K562 (cell line): ENCODE results near the gene HAX1. TPM values are rescaled to one million over a fixed set of nuclear protein-coding genes. Genes with fewer than 3 reads are reported as not detected.

Experiments
- ATAC-seq: fragments of 200-7000 bp; cut with Tn5 transposase; 3 replicates; pipeline ENCODE4 v1.9.1; 2020; ENCODE audit warnings: moderate library complexity
- BruUV-seq: library from RNA; stranded (reverse); fragments of 400-500 nt; replicated peaks from 2 replicates; lab custom pipeline; 2021; lab: Mats Ljungman, UMichigan
- CTCF ChIA-PET: fragments of 300-600 bp; formaldehyde crosslinking; extraction: SDS; loops from one replicate; lab custom pipeline; 2021; ENCODE audit warnings: low intra/inter-chr PET ratio; lab: Yijun Ruan, JAX
- POLR2A ChIA-PET: fragments of 300-600, 350-650 bp; sonication (Branson Sonifier 250); formaldehyde crosslinking; extraction: SDS; loops from one replicate; lab custom pipeline; 2021; ENCODE audit warnings: antibody characterized with exemption, inconsistent platforms; lab: Yijun Ruan, JAX
- DNase-seq, 4 experiments: peaks; one replicate each; pipeline versions ENCODE4 v3.0.0 to v3.0.0-alpha.2; 2011 to 2018; ENCODE audit warnings: low spot score in 3 of 4, mixed read lengths in 3 of 4; ENCODE audit errors: extremely low read depth in 1 of 4
- FAIRE-seq: peaks from 2 replicates; lab custom pipeline; 2011; peaks lifted over from hg19 to GRCh38; lab: Jason Lieb, UNC
- H2AFZ ChIP-seq: 2 replicates; pipeline ENCODE4 v1.6.0; 2011; ENCODE audit warnings: low read depth, low read length, control low read depth, inconsistent platforms
- H3K27ac ChIP-seq: fragments of 200-600 bp; 3 replicates; pipeline ENCODE4 v1.8.0; 2011; ENCODE audit warnings: low read depth, mild to moderate bottlenecking, control low read depth, inconsistent platforms, low read length, moderate library complexity, mixed read lengths; ENCODE audit errors: extremely low read depth
- H3K27me3 ChIP-seq, 2 experiments: fragments of 300-600 bp in 1 of 2; 2 replicates in 1 of 2; 3 replicates in 1 of 2; pipeline versions ENCODE4 v1.6.0 to v1.8.0; 2011; ENCODE audit warnings: inconsistent platforms in 2 of 2, low read length in 2 of 2, mild to moderate bottlenecking in 1 of 2, mixed read lengths in 1 of 2, moderate library complexity in 1 of 2; ENCODE audit not compliant: control insufficient read depth in 2 of 2, insufficient read depth in 2 of 2
- H3K36me3 ChIP-seq: fragments of 300-600 bp; 3 replicates; pipeline ENCODE4 v1.8.0; 2011; ENCODE audit warnings: mild to moderate bottlenecking, low read length, inconsistent platforms; ENCODE audit not compliant: control insufficient read depth, insufficient read depth
- H3K4me1 ChIP-seq, 2 experiments: fragments of 200-600 bp in 1 of 2; replicated peaks in 1 of 2; 2 replicates in 1 of 2; 3 replicates in 1 of 2; pipeline versions ENCODE4 v1.5.1 to v1.8.0; 2011; ENCODE audit warnings: inconsistent platforms in 2 of 2, low read length in 2 of 2, mild to moderate bottlenecking in 1 of 2, mixed read lengths in 1 of 2, moderate library complexity in 1 of 2; ENCODE audit not compliant: control insufficient read depth in 2 of 2, insufficient read depth in 2 of 2
- H3K4me2 ChIP-seq: 2 replicates; pipeline ENCODE4 v1.6.1; 2011; ENCODE audit warnings: low read length, control low read depth, inconsistent platforms, mixed read lengths; ENCODE audit not compliant: insufficient read depth
- H3K4me3 ChIP-seq: fragments of 200-600 bp; sonication (generic), shearing (Covaris generic); 2 replicates; pipeline ENCODE4 v1.5.1; 2016; ENCODE audit warnings: control low read depth, inconsistent platforms
- H3K79me2 ChIP-seq: fragments of 200-600 bp; 3 replicates; pipeline ENCODE4 v1.8.0; 2011; ENCODE audit warnings: low read length, inconsistent platforms; ENCODE audit not compliant: control insufficient read depth, insufficient read depth
- H3K9ac ChIP-seq, 2 experiments: 2 replicates each; pipeline versions ENCODE4 v1.6.0 to v1.6.1; 2011; ENCODE audit warnings: low read depth in 2 of 2, low read length in 2 of 2, control low read depth in 1 of 2, inconsistent platforms in 1 of 2, mild to moderate bottlenecking in 1 of 2, mixed read lengths in 1 of 2; ENCODE audit not compliant: insufficient read depth in 1 of 2
- H3K9me1 ChIP-seq: one replicate; pipeline ENCODE4 v1.6.0; 2011; ENCODE audit warnings: inconsistent platforms, mild to moderate bottlenecking, low read length, moderate library complexity; ENCODE audit not compliant: control insufficient read depth, insufficient read depth
- H3K9me3 ChIP-seq: replicated peaks from 2 replicates; pipeline ENCODE4 v1.5.1; 2011; ENCODE audit warnings: low read depth, low read length, inconsistent platforms; ENCODE audit not compliant: control insufficient read depth, insufficient read depth
- H4K20me1 ChIP-seq: replicated peaks from 2 replicates; pipeline ENCODE4 v1.6.1; 2011; ENCODE audit warnings: low read length, inconsistent platforms, mixed read lengths; ENCODE audit not compliant: control insufficient read depth, insufficient read depth
- E2F8 ChIP-seq: fragments of 450-650 bp; IDR thresholded peaks from 2 replicates; pipeline ENCODE4 v1.7.1; 2018; ENCODE audit warnings: mild to moderate bottlenecking, low read depth; ENCODE audit not compliant: partially characterized antibody
- EP300 ChIP-seq: IDR thresholded peaks from 2 replicates; pipeline ENCODE4 v1.6.1; 2012; ENCODE audit warnings: low read length, improper control_type of control experiment
- GMEB1 ChIP-seq: fragments of 250-450 bp; sonication (Bioruptor Pico); IDR thresholded peaks from 2 replicates; pipeline ENCODE4 v1.4.0; 2020; ENCODE audit warnings: mild to moderate bottlenecking
- SAFB2 ChIP-seq: fragments of 200-400 bp; formaldehyde crosslinking; IDR thresholded peaks from 2 replicates; pipeline ENCODE4 v1.6.1; 2018; ENCODE audit warnings: borderline replicate concordance, low read length, low read depth, moderate library complexity; ENCODE audit not compliant: severe bottlenecking
- WGBS: fragments of 100-300 bp; shearing (Covaris generic); methylation state at CpG from one replicate; pipeline ENCODE4 v1.1.6; 2016; ENCODE audit warnings: low coverage, mixed read lengths; ENCODE audit not compliant: insufficient coverage; ENCODE audit errors: missing lambda C conversion rate; 5-methylcytosine and 5-hydroxymethylcytosine counted together
- in situ Hi-C: fragments of 300-500 bp; cut with MboI; formaldehyde crosslinking; loops from 4 replicates; pipeline ENCODE4 v1.15.0; 2018; ENCODE audit warnings: inconsistent platforms, mixed read lengths
- intact Hi-C: fragments of 100-400 bp; cut with micrococcal nuclease; formaldehyde crosslinking; loops from 2 replicates; pipeline ENCODE4 v1.14.2; 2022
- polyA plus RNA-seq, 8 experiments: library from polyadenylated mRNA; depleted of rRNA in 4 of 8; stranded (reverse) in 5 of 8; unstranded in 3 of 8; fragments of >200 nt; fragmentation: Nextera tagmentation in 2 of 8; fragmentation: Illumina TruSeq in 1 of 8; extraction: Ambion mirVana in 2 of 8; extraction: Trizol in 1 of 8; gene quantifications; 2 replicates each; pipeline versions ENCODE4 v1.2.1 to v1.2.3, GENCODE V29; 2011 to 2014; ENCODE audit warnings: inconsistent platforms in 1 of 8, missing spikeins in 1 of 8
- total RNA-seq, 7 experiments: library from RNA; depleted of rRNA in 6 of 7; stranded (reverse); fragments of >200 nt in 6 of 7; fragmentation: Illumina TruSeq in 2 of 7; extraction: Trizol in 2 of 7; gene quantifications; 2 replicates each; pipeline versions ENCODE4 v1.2.1 to v1.2.3, GENCODE V29; 2011 to 2021; ENCODE audit warnings: low replicate concordance in 1 of 7

Gene HAX1
- total and polyA plus RNA-seq, 9 of the 15 experiments (the other 6 are each of a cell fraction or from before 2014, with no cell fraction given), result 143 to 492 (median 234) TPM

GRCh38 chr1:154270833-154271232 is 1.6 kb upstream of the HAX1 start:
- in situ Hi-C loops, result no loop called here

More at GRCh38 chr1:154270833-154271232, 1.6 kb upstream of the HAX1 start:
- TF ChIP-seq SAFB2 (no peak), EP300 (no peak), E2F8 (peak; percentile 29), GMEB1 (CRISPR knock-in tag) (no peak)
- ChIA-PET POLR2A (interaction anchor here (1.1 to 1.4 kb wide), 2 partner anchors 11 to 13 kb away, joined by 3 to 5 read pairs; no protein-coding TSS in a partner anchor), CTCF (no interaction called here)
- H3K4me2 ChIP-seq, result no peak overlapping the region
- peaks cover 5% of the 10 kb centered on the region for H3K9me1 ChIP-seq
- H3K27me3 ChIP-seq, result no peaks in the 10 kb centered on the region; a peak in 1 of 5 replicates
- BruUV-seq, result no TSS peak
- no peaks in the 10 kb centered on the region for H4K20me1 ChIP-seq
- no peaks in the 10 kb centered on the region for H3K9me3 ChIP-seq
- H3K9ac ChIP-seq, result 0 out of 4 replicates have a peak overlapping the region, but pooled peaks of 1 of the 2 experiments have one; percentile 96
- intact Hi-C loops, result loop anchor here (10.0 kb wide), 1 partner anchor 194 kb away; no protein-coding TSS in a partner anchor
- H3K79me2 ChIP-seq, result peaks cover 17% of the 10 kb centered on the region
- H3K36me3 ChIP-seq, result peaks cover 66% of the 10 kb centered on the region
- ATAC-seq, result no peak
- H3K4me3 ChIP-seq, result no peak overlapping the region
- peaks cover 3 to 5% of the 10 kb centered on the region in 2 experiments; a peak in 4 of 5 replicates for H3K4me1 ChIP-seq
- FAIRE-seq, result no peak
- no peak for DNase-seq
- no peak overlapping the region for H2AFZ ChIP-seq
- no peak overlapping the region for H3K27ac ChIP-seq
- WGBS, result 92% methylated on average over 5 of the region's 5 CpGs
